Skeletal muscle cell (primary cell): Measurements from ENCODE around the gene PCLO.
"Not testable (repeated sequence)": the region's sequence is repeated elsewhere in the genome, so short reads cannot be mapped to it uniquely, and the experiment has no call there.

Experiments used
- DNase-seq: peaks from one replicate; pipeline ENCODE4 v3.0.0-alpha.2; 2010; ENCODE audit warnings: low read depth
- H3K4me3 ChIP-seq: 2 replicates; pipeline ENCODE4 v1.5.1; 2011; ENCODE audit warnings: low read depth, mild to moderate bottlenecking, control low read depth, low read length, moderate library complexity

PCLO gene

DNA sequence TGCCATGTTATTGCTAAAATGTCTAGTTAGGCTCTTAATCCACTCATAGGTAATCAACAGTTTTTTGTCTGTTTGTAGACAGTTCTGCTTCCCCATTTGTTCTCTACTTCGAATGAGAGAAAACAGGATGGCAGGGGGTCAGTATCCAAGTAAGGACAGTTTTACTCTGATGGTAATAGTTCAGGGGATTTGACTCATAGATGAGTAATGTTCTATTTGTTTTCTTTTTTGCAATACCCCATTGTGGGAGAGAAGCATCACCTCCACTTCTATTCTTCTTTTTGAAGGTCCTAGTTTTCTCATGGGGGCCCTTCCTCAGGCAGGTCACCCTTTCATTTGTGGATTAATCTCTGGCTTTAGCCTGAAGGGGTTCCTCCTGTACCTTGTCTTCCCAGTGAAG is 13.9 kb downstream of the PCLO start:
- peak; percentile 51 for DNase-seq
- H3K4me3 ChIP-seq, result no peak overlapping the region

- H3K4me3 ChIP-seq, result no peak overlapping the region
- no peak for DNase-seq
Measured at GRCh38 chr7:83143107-83143506, 19.6 kb downstream of the PCLO start.

DNA sequence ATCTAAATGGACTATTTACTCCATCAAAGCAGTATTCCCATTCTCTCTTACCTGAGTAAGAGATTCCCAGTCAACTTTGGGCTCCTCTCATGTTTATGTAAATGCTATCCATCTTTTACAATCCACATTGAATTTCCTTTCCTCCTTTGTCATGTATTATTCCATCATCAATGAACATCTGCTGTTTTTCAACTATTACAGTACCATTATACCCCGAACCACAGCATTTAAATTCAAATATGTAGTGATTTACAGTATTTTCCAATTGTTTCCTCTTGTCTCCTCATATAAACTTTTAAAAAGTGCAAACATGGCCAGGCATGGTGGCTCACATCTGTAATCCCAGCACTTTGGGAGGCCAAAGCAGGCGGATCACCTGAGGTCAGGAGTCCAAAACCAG is 20.3 kb downstream of the PCLO start:
- DNase-seq, result no peak
- no peak overlapping the region for H3K4me3 ChIP-seq

DNA sequence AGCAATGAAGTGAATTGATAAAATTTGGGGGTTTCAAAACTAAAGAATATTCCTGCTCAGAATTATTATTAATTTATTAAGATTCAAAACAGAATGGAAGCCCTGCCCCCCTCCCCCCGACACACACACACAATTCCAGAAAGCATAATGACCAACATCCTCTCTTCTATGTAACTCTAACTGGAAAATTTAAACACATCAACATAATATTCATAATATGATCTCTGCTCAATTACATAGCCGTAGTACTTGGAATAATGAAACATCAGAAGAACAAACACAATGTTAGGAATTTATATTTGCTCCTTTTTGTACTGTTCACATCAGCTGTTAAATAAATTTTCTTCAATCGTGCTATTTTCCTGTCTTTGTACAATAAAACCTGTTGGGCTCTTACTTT is 20.8 kb downstream of the PCLO start:
- no peak for DNase-seq
- H3K4me3 ChIP-seq, result no peak overlapping the region

DNA sequence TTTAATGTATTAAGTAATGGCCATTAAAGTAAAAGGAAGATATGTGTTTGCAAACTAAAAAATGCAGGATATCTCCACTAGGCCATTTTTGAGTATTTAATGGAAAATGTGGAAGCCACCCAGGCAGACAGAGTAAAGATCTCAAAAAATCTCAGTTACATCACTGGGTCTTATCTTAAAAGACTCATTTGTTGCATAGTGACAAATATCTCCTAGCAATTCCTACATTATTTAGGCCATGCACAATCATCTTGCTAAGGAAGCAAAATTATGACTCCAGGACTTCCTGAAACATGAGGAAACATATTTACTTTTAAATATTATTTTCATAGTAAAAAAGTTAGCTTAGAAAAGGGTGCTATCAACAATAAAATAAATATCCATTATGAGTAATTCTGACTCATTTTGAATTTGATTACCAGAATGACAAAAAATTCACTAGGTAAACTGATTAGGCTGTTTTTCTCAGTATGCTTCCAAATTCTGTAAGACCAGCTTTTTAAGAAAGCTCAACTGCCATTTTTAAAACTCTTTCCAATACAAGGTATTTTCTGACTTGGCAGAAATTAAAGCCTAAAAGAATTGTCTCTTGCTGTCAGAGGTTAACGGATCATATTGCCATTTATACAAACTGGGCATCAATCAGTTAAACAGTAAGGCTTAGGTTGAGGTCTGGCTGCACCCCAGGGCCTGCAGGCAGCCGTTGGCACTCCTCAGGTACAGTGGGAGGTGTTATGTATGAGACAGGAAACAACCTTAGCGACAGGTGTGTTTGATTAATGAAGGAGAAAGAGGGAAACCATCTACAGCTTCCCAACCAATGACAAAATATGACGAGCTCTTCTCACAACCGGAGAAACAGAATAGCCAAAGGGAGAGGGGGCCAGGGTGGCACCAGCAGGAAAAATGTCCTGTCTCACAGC is 31.8 kb downstream of the PCLO start:
- no peak for DNase-seq
- no peak overlapping the region for H3K4me3 ChIP-seq

- no peak for DNase-seq
- no peak overlapping the region for H3K4me3 ChIP-seq
Measured at GRCh38 chr7:83130191-83130590, 32.5 kb downstream of the PCLO start.

GRCh38 chr7:83119494-83119893 is 43.2 kb downstream of the PCLO start:
- no peak for DNase-seq

GRCh38 chr7:83119026-83119382 is 43.7 kb downstream of the PCLO start:
- DNase-seq, result no peak
- H3K4me3 ChIP-seq, result no peak overlapping the region

More at GRCh38 chr7:83119494-83119893, 43.2 kb downstream of the PCLO start:
- H3K4me3 ChIP-seq, result no peak overlapping the region

DNA sequence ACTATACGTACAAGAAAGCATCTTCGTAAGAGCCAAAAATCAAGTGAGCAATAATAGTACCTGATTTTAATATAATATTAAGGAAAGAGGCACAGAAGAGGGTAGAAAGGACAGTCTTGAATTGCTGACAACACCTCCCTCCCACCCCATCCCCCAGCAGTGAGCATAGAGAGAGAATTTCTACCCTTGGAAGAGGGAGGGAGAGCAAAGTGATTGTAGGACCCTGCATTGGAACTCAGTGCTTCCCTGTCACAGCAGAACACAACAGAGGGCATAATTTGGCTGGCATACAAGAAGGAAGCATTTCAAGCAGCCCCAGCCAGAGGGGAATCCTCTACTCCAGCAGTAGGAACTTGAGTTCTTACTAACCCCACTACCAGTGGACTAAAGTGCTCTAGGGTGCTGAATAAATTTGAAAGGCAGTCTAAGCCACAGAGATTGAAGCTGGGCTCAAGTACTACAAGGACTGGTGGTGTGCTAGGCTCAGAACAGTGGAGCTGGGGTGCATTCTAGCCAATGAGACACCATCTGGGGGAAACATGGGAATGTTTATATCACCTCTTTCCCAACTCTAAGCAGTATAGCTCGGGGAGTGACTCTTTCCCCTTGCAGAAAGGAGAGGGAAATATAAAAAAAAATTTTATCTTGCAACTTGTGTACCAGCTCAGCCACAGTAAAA is 44.2 kb downstream of the PCLO start:
- no peak overlapping the region for H3K4me3 ChIP-seq
- DNase-seq, result no peak

DNA sequence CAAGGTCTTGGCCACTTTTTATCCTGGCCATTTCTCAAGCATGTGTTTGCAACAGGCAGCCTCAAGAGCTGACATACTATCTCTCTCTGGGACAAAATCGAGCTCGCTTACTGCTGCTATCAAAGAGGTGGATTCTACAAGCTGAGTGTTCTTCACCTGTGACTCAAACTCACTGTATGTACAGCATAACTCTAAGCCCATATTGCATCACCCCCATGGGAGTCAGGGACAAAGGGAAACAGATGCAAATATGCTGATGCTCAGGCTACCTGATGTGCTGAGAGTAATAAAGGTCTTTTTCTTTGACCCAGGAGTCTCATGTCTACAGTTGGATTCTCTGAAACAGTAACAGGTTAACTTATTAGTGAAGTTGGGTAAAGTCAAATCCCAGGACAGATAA is 45.2 kb downstream of the PCLO start:
- DNase-seq, result no peak
- H3K4me3 ChIP-seq, result no peak overlapping the region

DNA sequence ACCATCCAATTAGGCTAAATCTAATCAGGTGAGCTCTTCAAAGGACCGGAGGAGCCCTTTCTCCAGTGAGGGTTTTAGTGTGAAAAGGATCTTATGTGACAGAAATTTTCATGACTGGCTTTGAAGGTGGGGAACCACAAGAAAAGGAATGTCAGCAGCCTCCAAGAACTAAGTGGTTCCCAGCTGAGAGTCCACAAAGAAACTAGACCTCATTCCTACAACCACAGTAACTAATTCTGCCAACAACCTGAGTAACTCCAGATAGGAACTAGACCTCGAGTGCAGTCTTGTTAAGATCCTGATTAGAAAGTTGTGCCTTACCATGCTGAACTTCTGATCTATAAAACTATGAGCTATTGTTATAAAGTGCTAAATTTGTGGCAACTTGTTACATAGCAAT is 51.3 kb downstream of the PCLO start:
- DNase-seq, result no peak
- H3K4me3 ChIP-seq, result no peak overlapping the region

DNA sequence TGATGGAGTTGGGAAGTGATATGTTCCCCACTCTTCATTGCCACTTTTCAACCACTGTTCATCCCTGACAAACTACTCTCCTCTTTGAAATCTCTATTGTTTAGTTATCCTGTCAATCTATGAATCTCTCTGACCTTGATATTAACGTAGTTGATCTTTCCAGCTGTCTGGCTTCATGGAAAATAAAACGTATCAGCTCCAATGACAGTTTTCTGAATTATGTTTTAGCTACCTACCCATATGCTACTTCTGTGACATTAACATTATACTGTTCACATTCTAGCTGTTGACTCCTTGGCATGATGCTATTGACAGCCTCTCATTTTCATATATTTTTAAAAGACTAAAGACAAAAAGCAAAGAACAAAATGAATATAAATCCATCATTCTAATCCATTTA is 53.3 kb downstream of the PCLO start:
- DNase-seq, result no peak
- H3K4me3 ChIP-seq, result no peak overlapping the region

- DNase-seq, result no peak
- no peak overlapping the region for H3K4me3 ChIP-seq
Measured at GRCh38 chr7:83105948-83106347, 56.7 kb downstream of the PCLO start.

GRCh38 chr7:83105063-83105462 is 57.6 kb downstream of the PCLO start:
- no peak overlapping the region for H3K4me3 ChIP-seq
- DNase-seq, result no peak

DNA sequence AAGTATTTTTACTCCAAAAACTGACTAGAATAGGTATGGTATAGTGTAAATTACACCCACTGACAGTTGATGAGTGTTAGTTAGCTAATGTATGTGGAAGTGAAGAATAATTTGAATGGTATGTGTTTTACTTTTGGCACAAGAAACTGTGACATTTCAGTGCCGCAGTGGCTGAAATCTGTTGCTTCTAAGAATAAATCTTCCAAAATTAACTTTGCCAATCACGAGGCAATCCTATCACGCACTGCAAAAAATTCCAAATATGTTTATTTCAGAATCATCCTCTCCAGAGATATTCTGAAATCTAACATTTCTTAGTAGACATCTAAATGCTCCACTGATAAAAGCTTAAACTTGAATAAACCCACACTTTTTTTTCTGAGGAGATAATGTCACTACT is 61.2 kb downstream of the PCLO start:
- H3K4me3 ChIP-seq, result no peak overlapping the region
- no peak for DNase-seq

DNA sequence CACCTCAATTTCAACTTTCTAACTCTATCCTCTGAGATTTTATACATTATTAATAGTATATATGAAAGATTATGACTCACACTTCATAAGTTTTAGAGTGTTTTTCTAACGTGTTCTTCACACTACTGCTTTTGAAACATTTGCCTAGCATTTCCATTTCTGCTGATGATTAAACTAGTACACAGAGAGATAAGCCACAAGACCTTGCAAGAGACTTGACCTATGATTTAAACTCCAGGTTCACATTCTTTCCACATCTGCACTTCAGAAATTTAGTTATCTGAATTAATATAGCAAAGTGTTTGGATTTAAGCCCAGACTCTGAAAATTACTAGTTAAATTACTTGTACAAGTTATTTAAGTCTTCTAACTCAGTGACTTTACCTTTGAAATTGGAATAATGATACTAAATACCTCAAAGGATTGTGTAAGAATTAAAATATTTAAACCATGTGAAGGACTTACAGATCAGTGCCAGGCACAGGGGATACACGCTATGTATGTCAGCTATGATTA is 66.6 kb downstream of the PCLO start:
- H3K4me3 ChIP-seq, result no peak overlapping the region
- no peak for DNase-seq

- H3K4me3 ChIP-seq, result no peak overlapping the region
- no peak for DNase-seq
Measured at GRCh38 chr7:83085299-83085698, 77.4 kb downstream of the PCLO start.

GRCh38 chr7:83079879-83080278 is 82.8 kb downstream of the PCLO start:
- not testable (repeated sequence) for H3K4me3 ChIP-seq, DNase-seq

DNA sequence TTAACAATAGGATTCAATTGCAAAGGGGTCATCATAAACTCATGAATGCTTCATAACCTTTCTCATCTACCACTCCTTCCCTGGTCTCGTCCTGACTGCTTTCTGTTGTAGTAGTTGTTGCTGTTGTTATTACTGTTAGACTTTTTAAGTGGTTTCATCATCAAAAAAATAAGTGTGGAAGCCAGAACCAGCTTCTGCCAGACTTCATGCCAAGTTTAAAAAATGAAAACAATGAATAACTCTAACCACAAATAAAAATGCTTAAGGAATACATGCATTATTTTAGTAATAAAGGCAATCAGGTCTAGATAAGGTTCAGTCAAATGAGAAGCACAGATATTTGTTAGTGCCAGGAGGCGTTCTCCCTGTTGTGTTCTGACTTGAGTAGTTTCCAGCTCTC is 85.4 kb downstream of the PCLO start:
- no peak overlapping the region for H3K4me3 ChIP-seq
- DNase-seq, result no peak

DNA sequence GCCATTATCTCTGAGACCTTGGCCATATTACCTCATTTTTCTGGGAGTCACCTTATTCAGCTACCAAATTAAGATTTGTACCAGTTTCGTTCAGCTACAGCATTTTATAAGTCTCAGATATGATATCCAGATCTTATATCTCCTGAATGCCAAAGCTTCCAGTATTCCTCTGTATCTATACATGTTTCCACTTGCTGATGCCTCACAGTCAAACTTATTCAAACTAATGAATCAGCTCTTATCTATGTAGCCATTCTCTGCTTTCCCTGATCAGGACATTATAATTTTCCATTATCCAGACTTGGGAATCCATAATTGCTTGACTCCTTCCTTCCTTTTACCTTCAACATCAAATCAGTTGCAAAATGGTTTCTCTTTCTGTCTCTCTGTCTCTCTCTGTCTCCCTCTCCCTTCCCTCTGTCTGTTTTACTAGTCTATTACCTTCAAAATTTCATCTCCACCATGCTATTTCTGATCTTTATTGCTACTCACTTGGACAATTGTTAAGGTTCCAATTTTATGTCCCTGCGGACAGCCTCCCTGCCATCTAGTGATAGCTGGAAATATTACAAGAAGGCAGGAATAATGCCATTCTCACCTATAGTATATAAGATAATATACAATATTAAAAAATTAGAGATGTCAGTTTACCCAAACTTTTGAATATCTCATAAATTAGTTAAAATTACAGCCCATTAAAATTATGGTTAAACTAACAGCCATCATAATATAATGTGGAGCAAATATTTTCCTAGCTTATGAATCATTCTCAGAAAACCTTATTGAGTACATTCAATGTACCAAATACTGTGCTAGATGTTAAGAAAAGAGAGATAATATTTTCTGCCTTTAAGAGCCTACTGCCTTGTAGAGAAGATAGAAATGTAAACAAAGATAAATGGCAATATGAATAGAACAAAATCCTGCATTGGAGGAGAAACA is 89.8 kb downstream of the PCLO start:
- DNase-seq, result no peak
- no peak overlapping the region for H3K4me3 ChIP-seq
